ENCODE results near the gene ANKRD55.

DNA sequence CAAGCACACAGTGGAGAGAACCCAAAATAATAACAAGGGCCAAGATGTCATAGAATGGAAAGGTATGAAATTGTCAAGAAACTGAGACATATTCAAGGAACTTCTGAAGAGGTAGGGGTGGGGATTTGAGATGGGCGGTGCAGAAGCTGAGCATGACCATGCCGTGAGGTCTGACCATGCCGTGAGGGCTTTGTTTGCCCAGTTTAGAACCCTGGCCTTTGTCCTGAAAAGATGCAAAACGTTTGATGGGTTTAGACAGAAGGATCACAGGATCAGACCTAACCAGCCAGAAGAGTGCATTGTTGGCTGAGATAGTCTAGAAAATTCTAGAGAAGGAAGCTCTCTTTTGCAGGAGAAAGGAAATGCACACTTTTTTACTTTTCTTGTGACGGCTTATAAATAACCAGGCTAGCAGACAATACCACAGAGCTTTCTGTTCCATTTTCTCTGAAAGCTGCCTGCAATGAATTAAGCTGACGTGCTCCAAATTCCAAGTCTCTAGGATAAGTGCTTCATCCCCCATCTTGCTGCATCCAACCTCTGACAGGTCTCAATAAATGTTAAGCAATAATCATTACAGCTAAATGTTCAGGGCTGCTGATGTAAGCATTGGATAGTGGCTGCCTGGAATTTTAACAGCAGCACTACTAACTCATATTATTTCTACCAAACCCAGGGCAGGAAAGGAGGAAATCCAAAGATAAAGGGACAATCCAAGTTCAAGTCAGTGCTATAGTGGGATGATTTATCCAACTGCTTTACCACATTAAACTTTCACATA, 127.4 kb downstream of the ANKRD55 start:
- no peak for TF ChIP-seq POLR2A (IDR thresholded peaks at IDR 0.05)
- TF ChIP-seq, protein P1, sequence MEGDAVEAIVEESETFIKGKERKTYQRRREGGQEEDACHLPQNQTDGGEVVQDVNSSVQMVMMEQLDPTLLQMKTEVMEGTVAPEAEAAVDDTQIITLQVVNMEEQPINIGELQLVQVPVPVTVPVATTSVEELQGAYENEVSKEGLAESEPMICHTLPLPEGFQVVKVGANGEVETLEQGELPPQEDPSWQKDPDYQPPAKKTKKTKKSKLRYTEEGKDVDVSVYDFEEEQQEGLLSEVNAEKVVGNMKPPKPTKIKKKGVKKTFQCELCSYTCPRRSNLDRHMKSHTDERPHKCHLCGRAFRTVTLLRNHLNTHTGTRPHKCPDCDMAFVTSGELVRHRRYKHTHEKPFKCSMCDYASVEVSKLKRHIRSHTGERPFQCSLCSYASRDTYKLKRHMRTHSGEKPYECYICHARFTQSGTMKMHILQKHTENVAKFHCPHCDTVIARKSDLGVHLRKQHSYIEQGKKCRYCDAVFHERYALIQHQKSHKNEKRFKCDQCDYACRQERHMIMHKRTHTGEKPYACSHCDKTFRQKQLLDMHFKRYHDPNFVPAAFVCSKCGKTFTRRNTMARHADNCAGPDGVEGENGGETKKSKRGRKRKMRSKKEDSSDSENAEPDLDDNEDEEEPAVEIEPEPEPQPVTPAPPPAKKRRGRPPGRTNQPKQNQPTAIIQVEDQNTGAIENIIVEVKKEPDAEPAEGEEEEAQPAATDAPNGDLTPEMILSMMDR (IDR thresholded peaks at IDR 0.05), result no peak

All from suprapubic skin (tissue), 3 donors.